Measurements from ENCODE around the gene MICB. TPM values are rescaled to one million over a fixed set of nuclear protein-coding genes. Genes with fewer than 3 reads are reported as not detected.

The MICB gene
- total and polyA plus RNA-seq, 4 donors, result 3.8 to 10.2 (median 7.4) TPM

GRCh38 chr6:31525553-31525931 is 27.6 kb downstream of the MICB start:
- DNase-seq (no peak), ATAC-seq (ENCODE audit: insufficient read depth, low FRiP score) (no peak)
- H3K9ac ChIP-seq (ENCODE audit: insufficient read depth in 1 of 2, low read length in 2 of 2), result no peak overlapping the region
- TF ChIP-seq CTCF (IDR thresholded peaks at IDR 0.05; ENCODE audit: control extremely low read depth, extremely low read depth), result no peak
- H3K27me3 ChIP-seq (ENCODE audit: control insufficient read depth in 3 of 3, insufficient read depth in 3 of 3, low read length in 2 of 3), result no peaks in the 10 kb centered on the region
- peaks cover 0 to 10% (median 4%) of the 10 kb centered on the region in 4 donors for H3K36me3 ChIP-seq (ENCODE audit: control insufficient read depth in 4 of 4, insufficient read depth in 4 of 4, low read length in 4 of 4)
- H3K4me1 ChIP-seq (ENCODE audit: control insufficient read depth in 5 of 5, insufficient read depth in 5 of 5, low read length in 5 of 5), result peaks cover 0 to 6% (median 0%) of the 10 kb centered on the region in 5 donors
- peak overlapping the region in 1 of 2 donors; percentile 79 for H3K27ac ChIP-seq (ENCODE audit: low read depth in 1 of 2, low read length in 1 of 2)
- peaks cover 0 to 1% (median 0%) of the 10 kb centered on the region in 4 donors for H3K9me3 ChIP-seq (ENCODE audit: control insufficient read depth in 4 of 4, insufficient read depth in 3 of 4, low read length in 3 of 4)
- WGBS, 2 donors, result 63 to 75% methylated on average over 8 of the region's 8 CpGs
- H3K4me3 ChIP-seq, result no peak overlapping the region

- H3K9ac ChIP-seq (ENCODE audit: insufficient read depth in 1 of 2, low read length in 2 of 2), result no peak overlapping the region
- peaks cover 0 to 6% (median 0%) of the 10 kb centered on the region in 5 donors for H3K4me1 ChIP-seq (ENCODE audit: control insufficient read depth in 5 of 5, insufficient read depth in 5 of 5, low read length in 5 of 5)
- peaks cover 0 to 1% (median 0%) of the 10 kb centered on the region in 4 donors for H3K9me3 ChIP-seq (ENCODE audit: control insufficient read depth in 4 of 4, insufficient read depth in 3 of 4, low read length in 3 of 4)
- TF ChIP-seq CTCF (IDR thresholded peaks at IDR 0.05; ENCODE audit: control extremely low read depth, extremely low read depth), result no peak
- no peak overlapping the region for H3K4me3 ChIP-seq
- DNase-seq (no peak), ATAC-seq (ENCODE audit: insufficient read depth, low FRiP score) (no peak)
- H3K36me3 ChIP-seq (ENCODE audit: control insufficient read depth in 4 of 4, insufficient read depth in 4 of 4, low read length in 4 of 4), result peaks cover 0 to 14% (median 9%) of the 10 kb centered on the region in 4 donors
- WGBS, 2 donors, result 58 to 82% methylated on average over 4 of the region's 4 CpGs
- no peaks in the 10 kb centered on the region for H3K27me3 ChIP-seq (ENCODE audit: control insufficient read depth in 3 of 3, insufficient read depth in 3 of 3, low read length in 2 of 3)
- peak overlapping the region in 1 of 2 donors; percentile 79 for H3K27ac ChIP-seq (ENCODE audit: low read depth in 1 of 2, low read length in 1 of 2)
These were observed 28.1 kb downstream of the MICB start for GRCh38 chr6:31525932-31526591.

GRCh38 chr6:31528307-31528777 is 30.4 kb downstream of the MICB start:
- WGBS, 2 donors, result 91 to 93% methylated on average over 4 of the region's 4 CpGs
- no peak for ATAC-seq (ENCODE audit: insufficient read depth, low FRiP score)

More at GRCh38 chr6:31528307-31528777, 30.4 kb downstream of the MICB start:
- Histone ChIP-seq H3K9me3 (ENCODE audit: control insufficient read depth in 4 of 4, insufficient read depth in 3 of 4, low read length in 3 of 4) (peaks cover 0 to 1% (median 0%) of the 10 kb centered on the region in 4 donors), H3K27me3 (ENCODE audit: control insufficient read depth in 3 of 3, insufficient read depth in 3 of 3, low read length in 2 of 3) (no peaks in the 10 kb centered on the region), H3K9ac (ENCODE audit: insufficient read depth in 1 of 2, low read length in 2 of 2) (no peak overlapping the region), H3K4me1 (ENCODE audit: control insufficient read depth in 5 of 5, insufficient read depth in 5 of 5, low read length in 5 of 5) (peaks cover 0 to 6% (median 3%) of the 10 kb centered on the region in 5 donors), H3K36me3 (ENCODE audit: control insufficient read depth in 4 of 4, insufficient read depth in 4 of 4, low read length in 4 of 4) (peaks cover 5 to 33% (median 26%) of the 10 kb centered on the region in 4 donors), H3K4me3 (no peak overlapping the region), H3K27ac (ENCODE audit: low read depth in 1 of 2, low read length in 1 of 2) (no peak overlapping the region)
- TF ChIP-seq CTCF (IDR thresholded peaks at IDR 0.05; ENCODE audit: control extremely low read depth, extremely low read depth), result no peak
- no peak for DNase-seq
